Sigmoid colon (tissue), 4 donors: ENCODE results near the gene PAX2.

Experiments used
- EP300 ChIP-seq, 4 donors: sonication (generic); formaldehyde crosslinking; IDR thresholded peaks; one replicate each; pipeline ENCODE4 v1.6.1; 2017; ENCODE audit warnings: antibody characterized with exemption in 4 of 4
- POLR2AphosphoS5 ChIP-seq, 4 donors: sonication (generic); formaldehyde crosslinking; IDR thresholded peaks; one replicate each; pipeline ENCODE4 v1.6.1; 2017; ENCODE audit warnings: antibody characterized with exemption in 4 of 4
- TF ChIP-seq, protein P1 (sequence below), 4 experiments: fragments of 450-650 bp in 3 of 4; fragments of 200-600 bp in 1 of 4; IDR thresholded peaks; one replicate each; pipeline ENCODE4 v1.5.1; 2016 to 2019; ENCODE audit warnings: antibody characterized with exemption in 4 of 4, mild to moderate bottlenecking in 3 of 4, moderate library complexity in 2 of 4

DNA sequence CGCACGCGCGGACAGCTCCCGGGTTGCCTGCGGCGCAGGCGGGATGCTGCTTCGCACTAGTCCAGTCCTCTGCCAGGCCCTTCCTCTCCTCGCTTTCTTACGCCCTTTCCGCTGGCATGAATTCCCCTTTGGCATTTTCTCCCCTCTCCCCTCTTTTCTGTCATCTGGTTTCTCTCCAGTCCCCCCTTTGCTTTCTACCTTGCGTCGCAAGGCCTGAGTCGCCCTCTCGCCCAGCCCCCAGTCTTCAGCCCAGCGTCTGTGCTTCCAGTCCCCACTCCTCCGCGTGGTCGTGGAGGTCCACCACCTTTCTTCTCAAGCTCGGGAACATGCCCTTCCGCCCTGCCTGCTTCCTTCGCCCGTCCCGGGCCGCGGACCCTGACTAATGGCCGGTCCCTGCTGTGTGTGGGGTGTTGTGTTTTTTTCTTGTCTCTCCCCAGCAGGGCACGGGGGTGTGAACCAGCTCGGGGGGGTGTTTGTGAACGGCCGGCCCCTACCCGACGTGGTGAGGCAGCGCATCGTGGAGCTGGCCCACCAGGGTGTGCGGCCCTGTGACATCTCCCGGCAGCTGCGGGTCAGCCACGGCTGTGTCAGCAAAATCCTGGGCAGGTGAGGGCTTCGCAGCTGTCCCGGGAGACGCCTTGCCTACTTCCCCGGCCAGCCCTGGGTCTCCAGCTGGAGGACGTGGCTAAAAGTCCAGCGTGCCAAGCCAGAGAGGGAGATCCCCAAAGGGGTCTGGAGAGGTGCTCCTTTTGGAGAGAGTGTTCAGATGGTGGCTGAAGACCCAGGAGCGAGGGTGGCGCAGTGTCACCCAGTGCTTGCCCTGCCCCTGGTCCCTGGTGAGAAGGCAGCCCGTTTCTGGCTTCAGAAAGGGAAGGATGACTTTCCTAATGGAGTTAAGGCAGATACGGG lies 4.2 kb downstream of the PAX2 start:
- no peak for TF ChIP-seq POLR2AphosphoS5 (IDR thresholded peaks at IDR 0.05)
- TF ChIP-seq, protein P1, sequence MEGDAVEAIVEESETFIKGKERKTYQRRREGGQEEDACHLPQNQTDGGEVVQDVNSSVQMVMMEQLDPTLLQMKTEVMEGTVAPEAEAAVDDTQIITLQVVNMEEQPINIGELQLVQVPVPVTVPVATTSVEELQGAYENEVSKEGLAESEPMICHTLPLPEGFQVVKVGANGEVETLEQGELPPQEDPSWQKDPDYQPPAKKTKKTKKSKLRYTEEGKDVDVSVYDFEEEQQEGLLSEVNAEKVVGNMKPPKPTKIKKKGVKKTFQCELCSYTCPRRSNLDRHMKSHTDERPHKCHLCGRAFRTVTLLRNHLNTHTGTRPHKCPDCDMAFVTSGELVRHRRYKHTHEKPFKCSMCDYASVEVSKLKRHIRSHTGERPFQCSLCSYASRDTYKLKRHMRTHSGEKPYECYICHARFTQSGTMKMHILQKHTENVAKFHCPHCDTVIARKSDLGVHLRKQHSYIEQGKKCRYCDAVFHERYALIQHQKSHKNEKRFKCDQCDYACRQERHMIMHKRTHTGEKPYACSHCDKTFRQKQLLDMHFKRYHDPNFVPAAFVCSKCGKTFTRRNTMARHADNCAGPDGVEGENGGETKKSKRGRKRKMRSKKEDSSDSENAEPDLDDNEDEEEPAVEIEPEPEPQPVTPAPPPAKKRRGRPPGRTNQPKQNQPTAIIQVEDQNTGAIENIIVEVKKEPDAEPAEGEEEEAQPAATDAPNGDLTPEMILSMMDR (IDR thresholded peaks at IDR 0.05) = no peak
- TF ChIP-seq EP300 (IDR thresholded peaks at IDR 0.05) = no peak
